ENCODE measurements around the gene ACVR2A.

DNA sequence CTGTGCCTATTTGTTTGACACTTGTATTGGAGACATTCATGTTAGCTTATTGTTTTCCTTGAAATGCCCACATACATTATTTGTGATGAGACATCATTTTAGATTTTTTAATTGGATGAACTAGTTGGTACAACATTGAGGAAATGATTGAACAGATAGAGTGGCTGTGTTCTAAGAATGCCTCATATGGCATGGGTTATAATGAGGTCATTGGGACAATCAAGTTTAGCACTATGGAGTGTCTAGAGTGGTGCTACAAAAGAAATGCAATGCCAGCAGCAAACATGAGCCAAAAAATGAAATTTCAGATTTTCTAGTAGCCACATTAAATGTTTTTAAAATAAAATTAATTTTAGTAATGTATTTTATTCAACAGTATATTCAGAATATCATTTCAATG lies 28.1 kb downstream of the ACVR2A start:
- TF ChIP-seq, protein P1, sequence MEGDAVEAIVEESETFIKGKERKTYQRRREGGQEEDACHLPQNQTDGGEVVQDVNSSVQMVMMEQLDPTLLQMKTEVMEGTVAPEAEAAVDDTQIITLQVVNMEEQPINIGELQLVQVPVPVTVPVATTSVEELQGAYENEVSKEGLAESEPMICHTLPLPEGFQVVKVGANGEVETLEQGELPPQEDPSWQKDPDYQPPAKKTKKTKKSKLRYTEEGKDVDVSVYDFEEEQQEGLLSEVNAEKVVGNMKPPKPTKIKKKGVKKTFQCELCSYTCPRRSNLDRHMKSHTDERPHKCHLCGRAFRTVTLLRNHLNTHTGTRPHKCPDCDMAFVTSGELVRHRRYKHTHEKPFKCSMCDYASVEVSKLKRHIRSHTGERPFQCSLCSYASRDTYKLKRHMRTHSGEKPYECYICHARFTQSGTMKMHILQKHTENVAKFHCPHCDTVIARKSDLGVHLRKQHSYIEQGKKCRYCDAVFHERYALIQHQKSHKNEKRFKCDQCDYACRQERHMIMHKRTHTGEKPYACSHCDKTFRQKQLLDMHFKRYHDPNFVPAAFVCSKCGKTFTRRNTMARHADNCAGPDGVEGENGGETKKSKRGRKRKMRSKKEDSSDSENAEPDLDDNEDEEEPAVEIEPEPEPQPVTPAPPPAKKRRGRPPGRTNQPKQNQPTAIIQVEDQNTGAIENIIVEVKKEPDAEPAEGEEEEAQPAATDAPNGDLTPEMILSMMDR (IDR thresholded peaks at IDR 0.05 in 8 of 11, conservative IDR thresholded peaks at IDR 0.05 in 3 of 11), result no peak
- no peak for TF ChIP-seq POLR2A (IDR thresholded peaks at IDR 0.05)
- no peak for TF ChIP-seq POLR2AphosphoS5 (IDR thresholded peaks at IDR 0.05)
